Measurements from ENCODE around the gene B3GNT5.

Gene B3GNT5

GRCh38 chr3:183281126-183281797, 28.2 kb downstream of the B3GNT5 start:
- no peak for DNase-seq
- Mint-ChIP-seq H3K9me3 (no peaks in the 10 kb centered on the region), H3K4me3 (no peak overlapping the region), H3K27ac (no peak overlapping the region), H3K4me1 (peaks cover 20% of the 10 kb centered on the region), H3K36me3 (no peaks in the 10 kb centered on the region), H3K27me3 (no peaks in the 10 kb centered on the region)
- CTCF ChIA-PET: no interaction called here

GRCh38 chr3:183283886-183284285, 30.8 kb downstream of the B3GNT5 start:
- no peak for DNase-seq
- no peaks in the 10 kb centered on the region for H3K9me3 Mint-ChIP-seq
- H3K27me3 Mint-ChIP-seq: no peaks in the 10 kb centered on the region
- CTCF ChIA-PET: no interaction called here
- H3K4me1 Mint-ChIP-seq: peaks cover 25% of the 10 kb centered on the region
- no peak overlapping the region for H3K27ac Mint-ChIP-seq
- no peak overlapping the region for H3K4me3 Mint-ChIP-seq
- no peaks in the 10 kb centered on the region for H3K36me3 Mint-ChIP-seq

- no peaks in the 10 kb centered on the region for H3K9me3 Mint-ChIP-seq
- H3K4me1 Mint-ChIP-seq: peaks cover 25% of the 10 kb centered on the region
- no peaks in the 10 kb centered on the region for H3K27me3 Mint-ChIP-seq
- no peak overlapping the region for H3K4me3 Mint-ChIP-seq
- DNase-seq: no peak
- H3K36me3 Mint-ChIP-seq: no peaks in the 10 kb centered on the region
- no peak overlapping the region for H3K27ac Mint-ChIP-seq
- CTCF ChIA-PET: no interaction called here
These were observed 31.5 kb downstream of the B3GNT5 start for GRCh38 chr3:183284570-183284969.

GRCh38 chr3:183285318-183285717, 32.3 kb downstream of the B3GNT5 start:
- no peak for DNase-seq
- Mint-ChIP-seq H3K27me3 (no peaks in the 10 kb centered on the region), H3K36me3 (no peaks in the 10 kb centered on the region), H3K4me1 (peaks cover 25% of the 10 kb centered on the region), H3K4me3 (no peak overlapping the region), H3K27ac (peak overlapping the region; percentile 84), H3K9me3 (no peaks in the 10 kb centered on the region)
- CTCF ChIA-PET: interaction anchor here (0.6 to 1.1 kb wide), 2 partner anchors 107 to 162 kb away, joined by 3 to 4 read pairs; no protein-coding TSS in a partner anchor

GRCh38 chr3:183285828-183286457, 32.9 kb downstream of the B3GNT5 start:
- H3K4me1 Mint-ChIP-seq: peaks cover 25% of the 10 kb centered on the region
- peak overlapping the region; percentile 84 for H3K27ac Mint-ChIP-seq
- peak; percentile 92 for DNase-seq
- H3K36me3 Mint-ChIP-seq: no peaks in the 10 kb centered on the region
- CTCF ChIA-PET: interaction anchor here (0.6 to 1.1 kb wide), 2 partner anchors 107 to 163 kb away, joined by 3 to 4 read pairs; no protein-coding TSS in a partner anchor
- no peaks in the 10 kb centered on the region for H3K9me3 Mint-ChIP-seq
- no peaks in the 10 kb centered on the region for H3K27me3 Mint-ChIP-seq
- peak overlapping the region; percentile 39 for H3K4me3 Mint-ChIP-seq

GRCh38 chr3:183287301-183287971, 34.4 kb downstream of the B3GNT5 start:
- no peak for DNase-seq
- Mint-ChIP-seq H3K4me1 (peaks cover 25% of the 10 kb centered on the region), H3K9me3 (no peaks in the 10 kb centered on the region), H3K27ac (no peak overlapping the region), H3K36me3 (no peaks in the 10 kb centered on the region), H3K27me3 (no peaks in the 10 kb centered on the region), H3K4me3 (no peak overlapping the region)
- CTCF ChIA-PET: no interaction called here

GRCh38 chr3:183288117-183288516, 35.1 kb downstream of the B3GNT5 start:
- Mint-ChIP-seq H3K4me3 (no peak overlapping the region), H3K27me3 (no peaks in the 10 kb centered on the region), H3K9me3 (no peaks in the 10 kb centered on the region), H3K4me1 (peaks cover 25% of the 10 kb centered on the region), H3K27ac (no peak overlapping the region), H3K36me3 (no peaks in the 10 kb centered on the region)
- DNase-seq: no peak
- CTCF ChIA-PET: no interaction called here

- CTCF ChIA-PET: interaction anchor here (0.6 kb wide), 1 partner anchor 415 kb away, joined by 3 read pairs; no protein-coding TSS in a partner anchor
- DNase-seq: no peak
- Mint-ChIP-seq H3K27ac (no peak overlapping the region), H3K36me3 (no peaks in the 10 kb centered on the region), H3K9me3 (no peaks in the 10 kb centered on the region), H3K4me3 (no peak overlapping the region), H3K27me3 (no peaks in the 10 kb centered on the region), H3K4me1 (peaks cover 15% of the 10 kb centered on the region)
These were observed 37.2 kb downstream of the B3GNT5 start for GRCh38 chr3:183290216-183290615.

GRCh38 chr3:183291497-183292031, 38.5 kb downstream of the B3GNT5 start:
- Mint-ChIP-seq H3K9me3 (no peaks in the 10 kb centered on the region), H3K4me1 (peaks cover 2% of the 10 kb centered on the region), H3K27ac (no peak overlapping the region), H3K4me3 (no peak overlapping the region), H3K27me3 (no peaks in the 10 kb centered on the region), H3K36me3 (no peaks in the 10 kb centered on the region)
- DNase-seq: no peak
- CTCF ChIA-PET: no interaction called here

- Mint-ChIP-seq H3K9me3 (no peaks in the 10 kb centered on the region), H3K36me3 (no peaks in the 10 kb centered on the region), H3K27ac (no peak overlapping the region), H3K4me1 (no peaks in the 10 kb centered on the region), H3K4me3 (no peak overlapping the region), H3K27me3 (no peaks in the 10 kb centered on the region)
- DNase-seq: no peak
- CTCF ChIA-PET: no interaction called here
These were observed 40.9 kb downstream of the B3GNT5 start for GRCh38 chr3:183293966-183294365.

- Mint-ChIP-seq H3K27ac (no peak overlapping the region), H3K9me3 (no peaks in the 10 kb centered on the region), H3K4me1 (no peaks in the 10 kb centered on the region), H3K27me3 (no peaks in the 10 kb centered on the region), H3K36me3 (no peaks in the 10 kb centered on the region), H3K4me3 (no peak overlapping the region)
- no peak for DNase-seq
- CTCF ChIA-PET: no interaction called here
These were observed 42.2 kb downstream of the B3GNT5 start for GRCh38 chr3:183295211-183295610.

GRCh38 chr3:183296944-183297343, 43.9 kb downstream of the B3GNT5 start:
- no peak overlapping the region for H3K27ac Mint-ChIP-seq
- H3K4me1 Mint-ChIP-seq: peaks cover 9% of the 10 kb centered on the region
- DNase-seq: no peak
- no peaks in the 10 kb centered on the region for H3K36me3 Mint-ChIP-seq
- CTCF ChIA-PET: no interaction called here
- H3K27me3 Mint-ChIP-seq: no peaks in the 10 kb centered on the region
- H3K4me3 Mint-ChIP-seq: no peak overlapping the region
- no peaks in the 10 kb centered on the region for H3K9me3 Mint-ChIP-seq

- Mint-ChIP-seq H3K27me3 (no peaks in the 10 kb centered on the region), H3K36me3 (no peaks in the 10 kb centered on the region), H3K9me3 (no peaks in the 10 kb centered on the region), H3K4me1 (peaks cover 20% of the 10 kb centered on the region), H3K4me3 (no peak overlapping the region), H3K27ac (no peak overlapping the region)
- CTCF ChIA-PET: no interaction called here
- no peak for DNase-seq
These were observed 45.7 kb downstream of the B3GNT5 start for GRCh38 chr3:183298701-183299153.

GRCh38 chr3:183299976-183300375, 46.9 kb downstream of the B3GNT5 start:
- H3K27ac Mint-ChIP-seq: no peak overlapping the region
- H3K9me3 Mint-ChIP-seq: no peaks in the 10 kb centered on the region
- DNase-seq: no peak
- H3K36me3 Mint-ChIP-seq: no peaks in the 10 kb centered on the region
- peaks cover 23% of the 10 kb centered on the region for H3K4me1 Mint-ChIP-seq
- CTCF ChIA-PET: interaction anchor here (1.3 kb wide), 1 partner anchor 11 kb away, joined by 3 read pairs; no protein-coding TSS in a partner anchor
- H3K4me3 Mint-ChIP-seq: no peak overlapping the region
- no peaks in the 10 kb centered on the region for H3K27me3 Mint-ChIP-seq
